ENCODE results near the gene PFDN1. TPM values are rescaled to one million over a fixed set of nuclear protein-coding genes. Genes with fewer than 3 reads are reported as not detected.

The PFDN1 gene
- total RNA-seq, 4 donors from 2014 or later, result 90.6 to 142 (median 109) TPM

DNA sequence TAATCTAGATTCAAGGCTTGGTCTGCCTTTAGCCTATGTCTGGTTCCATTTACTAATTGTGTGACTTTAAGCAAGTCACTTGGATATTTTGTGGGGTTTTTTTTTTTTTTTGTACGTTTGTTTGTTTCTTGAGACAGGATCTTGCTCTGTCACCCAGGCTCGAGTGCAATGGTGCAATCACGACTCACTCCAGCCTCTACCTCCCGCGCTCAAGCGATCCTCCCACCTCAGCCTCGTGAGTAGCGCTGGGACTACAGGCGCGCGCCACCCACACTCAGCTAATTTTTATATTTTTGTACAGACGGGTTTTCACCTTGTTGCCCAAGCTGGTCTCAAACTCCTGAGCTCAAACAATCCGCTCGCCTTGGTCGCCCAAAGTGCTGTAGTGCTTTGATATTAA, 1.1 kb upstream of the PFDN1 start:
- Histone ChIP-seq H3K9me3 (no peaks in the 10 kb centered on the region), H3K4me1 (peaks cover 0 to 19% (median 0%) of the 10 kb centered on the region in 4 donors), H3K36me3 (peaks cover 0 to 12% (median 0%) of the 10 kb centered on the region in 3 donors), H3K4me3 (no peak overlapping the region), H3K27ac (no peak overlapping the region), H3K27me3 (no peaks in the 10 kb centered on the region)
- TF ChIP-seq, protein P1, sequence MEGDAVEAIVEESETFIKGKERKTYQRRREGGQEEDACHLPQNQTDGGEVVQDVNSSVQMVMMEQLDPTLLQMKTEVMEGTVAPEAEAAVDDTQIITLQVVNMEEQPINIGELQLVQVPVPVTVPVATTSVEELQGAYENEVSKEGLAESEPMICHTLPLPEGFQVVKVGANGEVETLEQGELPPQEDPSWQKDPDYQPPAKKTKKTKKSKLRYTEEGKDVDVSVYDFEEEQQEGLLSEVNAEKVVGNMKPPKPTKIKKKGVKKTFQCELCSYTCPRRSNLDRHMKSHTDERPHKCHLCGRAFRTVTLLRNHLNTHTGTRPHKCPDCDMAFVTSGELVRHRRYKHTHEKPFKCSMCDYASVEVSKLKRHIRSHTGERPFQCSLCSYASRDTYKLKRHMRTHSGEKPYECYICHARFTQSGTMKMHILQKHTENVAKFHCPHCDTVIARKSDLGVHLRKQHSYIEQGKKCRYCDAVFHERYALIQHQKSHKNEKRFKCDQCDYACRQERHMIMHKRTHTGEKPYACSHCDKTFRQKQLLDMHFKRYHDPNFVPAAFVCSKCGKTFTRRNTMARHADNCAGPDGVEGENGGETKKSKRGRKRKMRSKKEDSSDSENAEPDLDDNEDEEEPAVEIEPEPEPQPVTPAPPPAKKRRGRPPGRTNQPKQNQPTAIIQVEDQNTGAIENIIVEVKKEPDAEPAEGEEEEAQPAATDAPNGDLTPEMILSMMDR (IDR thresholded peaks at IDR 0.05), result no peak
- no peak for TF ChIP-seq POLR2A (IDR thresholded peaks at IDR 0.05)
- DNase-seq, result no peak

DNA sequence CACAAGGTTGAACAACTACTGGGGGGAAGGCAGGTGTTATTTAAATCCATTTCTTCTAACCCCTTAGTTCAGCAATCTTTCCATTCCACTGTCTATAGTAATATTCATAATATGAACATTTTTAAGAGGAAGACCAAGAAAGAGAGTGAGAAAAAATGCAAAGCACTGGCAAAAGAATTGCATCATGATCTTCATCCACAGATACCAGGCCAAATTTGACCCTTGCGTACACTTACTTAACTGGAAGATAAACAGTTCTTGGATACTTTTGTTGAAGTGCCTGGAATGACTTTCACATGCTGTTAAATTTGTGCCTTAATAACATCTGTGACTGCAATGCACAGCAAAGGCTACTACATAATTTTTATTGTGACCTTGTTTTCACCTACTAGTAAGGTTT, 1.8 kb downstream of the PFDN1 start:
- no peak for DNase-seq
- H3K9me3 ChIP-seq, result no peaks in the 10 kb centered on the region
- TF ChIP-seq POLR2A (IDR thresholded peaks at IDR 0.05), result no peak
- no peak overlapping the region for H3K4me3 ChIP-seq
- no peaks in the 10 kb centered on the region for H3K27me3 ChIP-seq
- peaks cover 0 to 23% (median 0%) of the 10 kb centered on the region in 3 donors for H3K36me3 ChIP-seq
- peaks cover 0 to 25% (median 0%) of the 10 kb centered on the region in 4 donors for H3K4me1 ChIP-seq
- no peak overlapping the region for H3K27ac ChIP-seq

DNA sequence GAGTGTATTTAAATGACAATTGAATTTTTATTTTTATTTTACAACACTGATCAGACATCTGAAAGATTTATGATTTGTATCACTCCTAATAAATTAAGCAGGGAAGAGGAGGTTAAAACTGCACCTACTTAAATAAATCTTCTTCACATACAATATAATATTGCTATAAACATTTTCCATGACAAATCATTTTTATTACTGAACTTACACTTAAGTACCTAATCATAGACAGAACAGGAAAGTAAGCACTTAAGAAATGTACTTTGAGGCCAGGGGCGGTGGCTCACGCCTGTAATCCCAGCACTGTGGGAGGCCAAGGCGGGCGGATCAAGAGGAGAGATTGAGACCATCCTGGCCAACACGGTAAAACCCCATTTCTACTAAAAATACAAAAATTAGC, 3.8 kb downstream of the PFDN1 start:
- no peak overlapping the region for H3K4me3 ChIP-seq
- peaks cover 0 to 34% (median 0%) of the 10 kb centered on the region in 4 donors for H3K4me1 ChIP-seq
- TF ChIP-seq POLR2A (IDR thresholded peaks at IDR 0.05), result no peak
- TF ChIP-seq, protein P1 (IDR thresholded peaks at IDR 0.05), result no peak
- peaks cover 0 to 23% (median 0%) of the 10 kb centered on the region in 3 donors for H3K36me3 ChIP-seq
- no peak for DNase-seq
- no peak overlapping the region for H3K27ac ChIP-seq
- H3K9me3 ChIP-seq, result no peaks in the 10 kb centered on the region
- no peaks in the 10 kb centered on the region for H3K27me3 ChIP-seq

DNA sequence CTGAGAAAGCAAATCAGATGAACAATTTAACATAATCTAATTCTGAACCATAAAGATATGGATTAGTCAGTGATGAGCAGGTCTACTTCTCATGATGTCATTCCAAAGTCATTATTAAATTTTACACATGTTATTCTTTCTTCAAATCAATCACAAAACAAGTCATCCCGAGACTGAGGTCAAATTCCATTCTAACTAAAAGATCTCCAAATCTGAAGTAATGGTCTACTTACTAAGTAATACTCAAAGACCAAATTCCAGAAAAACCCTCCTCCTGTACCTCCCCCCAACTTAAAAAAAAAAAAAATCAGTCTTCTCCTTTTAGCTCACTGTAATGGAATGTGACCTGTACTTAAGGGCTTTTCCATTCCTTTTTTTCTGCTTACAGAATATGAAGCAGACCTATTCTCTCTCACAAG, 4.7 kb downstream of the PFDN1 start:
- no peak overlapping the region for H3K4me3 ChIP-seq
- no peaks in the 10 kb centered on the region for H3K27me3 ChIP-seq
- peaks cover 0 to 33% (median 0%) of the 10 kb centered on the region in 4 donors for H3K4me1 ChIP-seq
- no peak overlapping the region for H3K27ac ChIP-seq
- TF ChIP-seq, protein P1 (IDR thresholded peaks at IDR 0.05), result no peak
- no peak for TF ChIP-seq POLR2A (IDR thresholded peaks at IDR 0.05)
- no peaks in the 10 kb centered on the region for H3K9me3 ChIP-seq
- DNase-seq, result no peak
- H3K36me3 ChIP-seq, result peaks cover 0 to 23% (median 0%) of the 10 kb centered on the region in 3 donors

DNA sequence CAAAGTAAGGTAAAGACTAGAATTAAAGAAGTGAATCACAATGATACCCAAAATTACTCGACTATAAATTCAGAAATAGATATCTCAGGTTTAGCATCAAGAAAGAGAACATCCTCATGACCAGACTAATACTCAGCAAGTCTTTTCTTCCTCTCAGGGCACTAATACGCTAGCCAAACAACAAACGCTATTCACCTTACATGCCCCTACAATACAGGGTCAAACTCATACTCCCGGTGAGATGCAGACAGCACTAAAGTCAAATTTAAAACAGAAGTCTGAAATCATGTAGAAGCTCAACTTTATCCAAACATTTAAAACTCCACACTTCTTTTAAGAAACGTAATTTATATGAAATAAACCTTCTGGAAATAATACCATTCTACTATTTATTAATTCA, 5.6 kb downstream of the PFDN1 start:
- TF ChIP-seq, protein P1 (IDR thresholded peaks at IDR 0.05), result no peak
- TF ChIP-seq POLR2A (IDR thresholded peaks at IDR 0.05), result no peak
- Histone ChIP-seq H3K4me3 (no peak overlapping the region), H3K4me1 (peaks cover 0 to 40% (median 0%) of the 10 kb centered on the region in 4 donors), H3K27me3 (no peaks in the 10 kb centered on the region), H3K27ac (no peak overlapping the region), H3K9me3 (no peaks in the 10 kb centered on the region), H3K36me3 (peaks cover 0 to 23% (median 0%) of the 10 kb centered on the region in 3 donors)
- no peak for DNase-seq

DNA sequence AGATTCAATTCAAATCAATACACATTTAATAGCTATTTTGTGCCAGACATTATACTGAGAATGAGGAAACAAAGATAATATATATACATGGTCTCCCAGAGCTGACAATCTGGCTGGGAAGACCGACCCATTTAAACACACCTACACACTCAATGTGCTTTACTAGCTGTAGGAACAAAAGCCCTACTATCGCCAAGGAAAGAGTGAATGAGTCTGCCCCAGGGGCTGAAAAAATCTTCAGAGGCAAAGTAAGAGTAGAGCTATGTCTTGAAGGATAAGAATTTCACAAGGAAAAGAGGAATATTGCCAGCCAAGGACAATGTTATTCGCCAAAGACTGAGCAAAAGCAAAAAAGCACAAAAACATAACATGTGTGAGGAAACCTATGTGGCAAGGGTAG, 6.6 kb downstream of the PFDN1 start:
- Histone ChIP-seq H3K4me1 (peaks cover 0 to 30% (median 0%) of the 10 kb centered on the region in 4 donors), H3K27me3 (no peaks in the 10 kb centered on the region), H3K9me3 (no peaks in the 10 kb centered on the region), H3K27ac (no peak overlapping the region), H3K36me3 (peaks cover 0 to 23% (median 0%) of the 10 kb centered on the region in 3 donors), H3K4me3 (no peak overlapping the region)
- TF ChIP-seq POLR2A (IDR thresholded peaks at IDR 0.05), result no peak
- TF ChIP-seq, protein P1 (IDR thresholded peaks at IDR 0.05), result no peak
- no peak for DNase-seq
